Measurements from ENCODE around the gene STK4.
A peak's percentile ranks its signal among the peaks of the same experiment; 100 is the strongest.
"Not testable (repeated sequence)": the region's sequence is repeated elsewhere in the genome, so short reads cannot be mapped to it uniquely, and the experiment has no call there.

The STK4 gene

GRCh38 chr20:44990425-44990824 lies 24.1 kb downstream of the STK4 start:
- DNase-seq, result peak; percentile 73

GRCh38 chr20:44990957-44991356 lies 24.6 kb downstream of the STK4 start:
- no peak for DNase-seq

GRCh38 chr20:44993343-44993742 lies 27.0 kb downstream of the STK4 start:
- no peak for DNase-seq

GRCh38 chr20:44997171-44997570 lies 30.9 kb downstream of the STK4 start:
- DNase-seq, result no peak

- DNase-seq, result no peak
These were observed 31.4 kb downstream of the STK4 start for GRCh38 chr20:44997668-44998067.

- no peak for DNase-seq
These were observed 42.3 kb downstream of the STK4 start for GRCh38 chr20:45008521-45009049.

GRCh38 chr20:45010399-45010828 lies 44.1 kb downstream of the STK4 start:
- no peak for DNase-seq

- peak; percentile 66 for DNase-seq
These were observed 44.8 kb downstream of the STK4 start for GRCh38 chr20:45011108-45011526.

- DNase-seq, result no peak
These were observed 46.5 kb downstream of the STK4 start for GRCh38 chr20:45012682-45013302.

GRCh38 chr20:45014131-45014530 lies 47.8 kb downstream of the STK4 start:
- DNase-seq, result not testable (repeated sequence)

GRCh38 chr20:45014671-45015415 lies 48.5 kb downstream of the STK4 start:
- DNase-seq, result no peak

GRCh38 chr20:45016089-45016671 lies 49.9 kb downstream of the STK4 start:
- DNase-seq, result no peak

- no peak for DNase-seq
These were observed 51.0 kb downstream of the STK4 start for GRCh38 chr20:45017281-45017680.

GRCh38 chr20:45017857-45018256 lies 51.5 kb downstream of the STK4 start:
- no peak for DNase-seq

GRCh38 chr20:45019027-45019761 lies 52.9 kb downstream of the STK4 start:
- DNase-seq, result no peak

GRCh38 chr20:45019762-45020123 lies 53.4 kb downstream of the STK4 start:
- DNase-seq, result no peak

- no peak for DNase-seq
These were observed 54.0 kb downstream of the STK4 start for GRCh38 chr20:45020236-45020886.

GRCh38 chr20:45021631-45022030 lies 55.3 kb downstream of the STK4 start:
- DNase-seq, result no peak

- not testable (repeated sequence) for DNase-seq
These were observed 56.8 kb downstream of the STK4 start for GRCh38 chr20:45023140-45023539.

GRCh38 chr20:45028424-45029136 lies 62.3 kb downstream of the STK4 start:
- DNase-seq, result peak; percentile 14

- no peak for DNase-seq
These were observed 63.6 kb downstream of the STK4 start for GRCh38 chr20:45029884-45030283.

- no peak for DNase-seq
These were observed 66.0 kb downstream of the STK4 start for GRCh38 chr20:45032276-45032675.

Data from stimulated activated CD4-positive, alpha-beta T cell treated with anti-CD3 and anti-CD28 coated beads, Interleukin-4, amount 100 ng/mL, for 24 hours (primary cell).